GM12891 (cell line): ENCODE results near the gene POLR1F.

Source experiments
- PAX5 ChIP-seq: IDR thresholded peaks from 2 replicates; pipeline ENCODE4 v1.6.1; 2011; ENCODE audit warnings: low read length, moderate library complexity, mild to moderate bottlenecking; ENCODE audit not compliant: insufficient read depth, severe bottlenecking
- POLR2A ChIP-seq: IDR thresholded peaks from 2 replicates; pipeline ENCODE4 v1.6.1; 2011; ENCODE audit warnings: low read depth, low read length, control low read depth
- POLR2AphosphoS5 ChIP-seq: IDR thresholded peaks from 2 replicates; pipeline ENCODE4 v1.6.1; 2011; ENCODE audit warnings: low read depth, low read length, control low read depth
- SPI1 ChIP-seq: IDR thresholded peaks from 2 replicates; pipeline ENCODE4 v1.6.1; 2011; ENCODE audit warnings: low read depth, low read length, control low read depth
- TAF1 ChIP-seq: IDR thresholded peaks from 2 replicates; pipeline ENCODE4 v1.6.1; 2011; ENCODE audit warnings: low read depth, low read length, control low read depth

DNA sequence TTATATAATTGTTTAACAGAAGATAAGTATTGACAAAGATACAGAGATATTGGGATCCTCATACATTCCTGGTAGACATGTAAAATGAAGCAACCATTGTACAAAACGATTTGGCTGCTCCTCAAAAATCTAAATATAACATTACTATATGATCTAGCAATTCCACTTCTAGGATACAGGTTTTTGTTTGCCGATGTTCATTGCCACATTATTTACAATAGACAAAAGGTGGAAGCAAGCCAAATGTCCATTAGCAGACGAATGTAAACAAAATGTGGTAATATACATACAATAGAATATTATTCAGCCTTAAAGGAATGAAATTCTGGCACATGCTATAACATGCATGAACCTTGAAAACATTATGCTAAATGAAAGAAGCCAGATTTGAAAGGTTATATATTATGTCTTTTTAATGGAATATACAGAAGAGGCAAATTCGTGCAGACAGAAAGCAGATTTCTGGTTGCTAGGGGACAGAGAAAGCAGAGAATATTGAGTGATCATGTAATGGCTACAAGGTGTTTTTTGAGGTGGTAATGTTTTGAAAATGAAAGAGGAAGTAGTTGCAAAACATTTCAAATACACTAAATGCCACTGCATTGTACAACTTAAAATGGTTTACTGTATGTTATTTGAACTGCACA is 44.9 kb downstream of the POLR1F start:
- no peak for TF ChIP-seq POLR2A
- TF ChIP-seq POLR2AphosphoS5: no peak
- TF ChIP-seq TAF1: no peak
- no peak for TF ChIP-seq PAX5
- TF ChIP-seq SPI1: no peak
